Right lobe of liver (tissue), 4 donors: ENCODE measurements around the gene CADPS.

ENCODE experiments used
- POLR2A ChIP-seq: fragments of 450-650 bp; IDR thresholded peaks from one replicate; pipeline ENCODE4 v1.6.1; 2017; ENCODE audit warnings: antibody characterized with exemption, mild to moderate bottlenecking
- TF ChIP-seq, protein P1 (sequence below), 4 donors: fragments of 200-600 bp in 3 of 4; fragments of 450-650 bp in 1 of 4; IDR thresholded peaks; one replicate each; pipeline versions ENCODE4 v1.5.1 to v1.8.0; 2016 to 2022; ENCODE audit warnings: antibody characterized with exemption in 4 of 4, mild to moderate bottlenecking in 2 of 4
- donor health status: DM: no; HTN: no; CAD: no.
- donor health status: DM: no; HTN: no; CAD: no.
- donor health status: DM: no; HTN: yes; CAD: no.

- TF ChIP-seq, protein P1, sequence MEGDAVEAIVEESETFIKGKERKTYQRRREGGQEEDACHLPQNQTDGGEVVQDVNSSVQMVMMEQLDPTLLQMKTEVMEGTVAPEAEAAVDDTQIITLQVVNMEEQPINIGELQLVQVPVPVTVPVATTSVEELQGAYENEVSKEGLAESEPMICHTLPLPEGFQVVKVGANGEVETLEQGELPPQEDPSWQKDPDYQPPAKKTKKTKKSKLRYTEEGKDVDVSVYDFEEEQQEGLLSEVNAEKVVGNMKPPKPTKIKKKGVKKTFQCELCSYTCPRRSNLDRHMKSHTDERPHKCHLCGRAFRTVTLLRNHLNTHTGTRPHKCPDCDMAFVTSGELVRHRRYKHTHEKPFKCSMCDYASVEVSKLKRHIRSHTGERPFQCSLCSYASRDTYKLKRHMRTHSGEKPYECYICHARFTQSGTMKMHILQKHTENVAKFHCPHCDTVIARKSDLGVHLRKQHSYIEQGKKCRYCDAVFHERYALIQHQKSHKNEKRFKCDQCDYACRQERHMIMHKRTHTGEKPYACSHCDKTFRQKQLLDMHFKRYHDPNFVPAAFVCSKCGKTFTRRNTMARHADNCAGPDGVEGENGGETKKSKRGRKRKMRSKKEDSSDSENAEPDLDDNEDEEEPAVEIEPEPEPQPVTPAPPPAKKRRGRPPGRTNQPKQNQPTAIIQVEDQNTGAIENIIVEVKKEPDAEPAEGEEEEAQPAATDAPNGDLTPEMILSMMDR (IDR thresholded peaks at IDR 0.05), result no peak
- TF ChIP-seq POLR2A, result no peak
Measured at GRCh38 chr3:62625268-62625667, 249.9 kb downstream of the CADPS start.
